ENCODE data around the gene NVL. TPM values are rescaled to one million over a fixed set of nuclear protein-coding genes. Genes with fewer than 3 reads are reported as not detected.

Gene NVL
- total RNA-seq, 1 experiment from 2014 or later: 28.6 TPM

- no peak for DNase-seq (ENCODE audit: low read depth)
These were observed 42.3 kb downstream of the NVL start for GRCh38 chr1:224287714-224288113.

GRCh38 chr1:224282140-224282539, 47.8 kb downstream of the NVL start:
- no peak for DNase-seq (ENCODE audit: low read depth)

GRCh38 chr1:224276771-224277487, 53.0 kb downstream of the NVL start:
- DNase-seq (ENCODE audit: low read depth): no peak

DNA sequence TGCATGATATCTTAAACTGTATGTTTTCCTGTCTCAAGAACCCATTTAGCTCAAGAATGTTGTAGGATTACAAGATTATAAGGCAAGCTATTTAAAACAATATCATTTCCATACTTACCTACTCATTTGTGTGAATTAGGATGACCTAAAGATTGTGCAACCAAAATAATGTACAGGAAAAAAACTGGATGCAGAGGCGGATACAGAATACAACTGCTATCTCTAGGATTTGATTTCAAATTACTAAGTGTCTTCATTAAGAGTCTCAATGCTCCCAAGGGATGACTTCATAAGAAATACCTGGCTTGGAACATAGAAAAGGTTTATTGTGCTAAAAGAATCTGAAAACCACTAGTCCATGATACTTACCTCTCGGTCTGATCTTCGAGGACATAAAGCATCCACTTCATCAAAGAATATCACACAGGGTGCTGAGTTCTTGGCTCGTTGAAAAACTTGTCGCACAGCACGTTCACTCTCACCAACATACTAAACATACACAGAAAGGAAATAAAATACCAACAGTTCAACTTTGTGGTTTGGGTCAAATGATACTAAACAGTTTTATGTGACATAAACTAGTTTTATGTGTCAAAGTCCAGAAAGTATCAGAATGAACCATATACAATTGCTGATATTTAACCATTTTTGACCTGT, 54.9 kb downstream of the NVL start:
- no peak for DNase-seq (ENCODE audit: low read depth)

- DNase-seq (ENCODE audit: low read depth): peak; percentile 61
These were observed 56.3 kb downstream of the NVL start for GRCh38 chr1:224273641-224274040.

GRCh38 chr1:224271106-224271505, 58.9 kb downstream of the NVL start:
- DNase-seq (ENCODE audit: low read depth): no peak

GRCh38 chr1:224267925-224268324, 62.0 kb downstream of the NVL start:
- no peak for DNase-seq (ENCODE audit: low read depth)

GRCh38 chr1:224266915-224267856, 62.8 kb downstream of the NVL start:
- DNase-seq (ENCODE audit: low read depth): no peak

GRCh38 chr1:224266105-224266914, 63.7 kb downstream of the NVL start:
- no peak for DNase-seq (ENCODE audit: low read depth)

DNA sequence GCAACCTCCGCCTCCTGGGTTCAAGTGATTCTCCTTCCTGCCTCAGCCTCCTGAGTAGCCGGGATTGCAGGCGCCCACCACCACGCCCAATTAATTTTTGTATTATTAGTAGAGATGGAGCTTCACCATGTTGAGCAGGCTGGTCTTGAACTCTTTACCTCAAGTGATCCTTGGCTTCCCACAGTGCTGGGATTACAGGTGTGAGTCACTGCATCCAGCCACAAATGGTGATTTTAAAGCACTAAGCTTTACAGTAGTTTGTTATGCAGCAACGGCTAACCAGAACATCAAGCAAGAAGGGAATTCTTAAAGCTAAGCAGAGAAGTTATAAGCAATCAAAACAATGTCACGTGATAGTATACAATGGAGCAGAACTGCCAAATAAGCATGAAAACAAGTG, 65.7 kb downstream of the NVL start:
- DNase-seq (ENCODE audit: low read depth): peak; percentile 31

- peak; percentile 86 for DNase-seq (ENCODE audit: low read depth)
These were observed 67.5 kb downstream of the NVL start for GRCh38 chr1:224262373-224263054.

DNA sequence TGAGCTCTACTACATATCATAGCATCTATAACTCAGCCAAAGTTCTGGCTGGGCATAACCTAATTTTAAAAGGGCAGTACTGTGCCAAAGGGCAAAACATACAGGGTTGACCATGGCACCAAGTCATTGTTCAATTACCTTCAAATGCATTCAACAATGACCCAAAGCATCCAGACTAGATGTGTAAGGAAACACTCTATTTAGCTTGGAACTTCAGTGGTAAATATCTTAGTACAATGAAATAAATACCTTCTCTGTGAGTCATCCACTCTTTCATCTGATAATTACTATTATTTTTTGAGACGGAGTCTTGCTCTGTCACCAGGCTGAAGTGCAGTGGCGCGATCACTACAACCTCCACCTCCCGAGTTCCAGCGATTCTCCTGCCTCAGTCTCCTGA, 70.0 kb downstream of the NVL start:
- no peak for DNase-seq (ENCODE audit: low read depth)

- no peak for DNase-seq (ENCODE audit: low read depth)
These were observed 71.6 kb downstream of the NVL start for GRCh38 chr1:224258351-224258750.

DNA sequence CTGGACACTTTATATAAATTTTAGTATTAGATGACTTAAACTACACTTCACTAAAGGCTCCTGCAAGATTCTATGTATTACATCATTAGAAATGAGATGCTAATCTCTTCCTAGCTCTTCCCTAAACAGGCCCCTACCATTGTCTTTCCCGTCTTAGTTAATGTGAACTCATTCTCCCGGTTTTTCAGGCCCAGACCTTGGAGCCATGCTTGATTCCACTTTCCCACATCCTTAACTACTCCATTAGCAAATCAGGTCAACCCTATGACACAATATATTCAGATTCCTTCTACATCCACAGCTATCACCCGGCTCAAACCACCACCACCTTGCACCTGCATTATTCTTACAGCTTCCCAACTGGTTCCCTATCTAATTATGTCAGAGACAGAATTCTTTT, 73.3 kb downstream of the NVL start:
- no peak for DNase-seq (ENCODE audit: low read depth)

GRCh38 chr1:224253721-224254120, 76.3 kb downstream of the NVL start:
- DNase-seq (ENCODE audit: low read depth): no peak

- DNase-seq (ENCODE audit: low read depth): no peak
These were observed 77.5 kb downstream of the NVL start for GRCh38 chr1:224252479-224252878.

- DNase-seq (ENCODE audit: low read depth): no peak
These were observed 78.2 kb downstream of the NVL start for GRCh38 chr1:224251741-224252146.

DNA sequence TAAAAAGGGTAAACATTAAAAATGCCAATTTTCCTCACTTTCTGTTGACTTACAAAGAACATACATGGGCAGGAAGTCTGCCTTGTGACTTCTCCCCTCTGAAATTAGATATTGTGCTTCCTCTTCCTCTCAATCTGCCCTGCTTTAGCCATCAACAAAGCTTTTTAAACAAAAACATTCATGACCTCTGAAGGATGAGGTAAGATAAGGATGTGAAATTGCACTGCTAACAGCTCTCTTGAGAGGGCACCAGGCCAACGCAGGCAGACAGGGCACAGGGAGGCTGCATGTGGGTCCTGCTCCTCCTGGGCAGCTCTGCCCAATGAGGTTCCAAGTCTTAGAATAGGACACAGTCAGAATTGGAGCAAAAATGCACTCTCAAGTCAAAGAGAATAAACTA, 84.8 kb downstream of the NVL start:
- DNase-seq (ENCODE audit: low read depth): peak; percentile 39

GRCh38 chr1:224238756-224239155, 91.2 kb downstream of the NVL start:
- DNase-seq (ENCODE audit: low read depth): no peak

DNA sequence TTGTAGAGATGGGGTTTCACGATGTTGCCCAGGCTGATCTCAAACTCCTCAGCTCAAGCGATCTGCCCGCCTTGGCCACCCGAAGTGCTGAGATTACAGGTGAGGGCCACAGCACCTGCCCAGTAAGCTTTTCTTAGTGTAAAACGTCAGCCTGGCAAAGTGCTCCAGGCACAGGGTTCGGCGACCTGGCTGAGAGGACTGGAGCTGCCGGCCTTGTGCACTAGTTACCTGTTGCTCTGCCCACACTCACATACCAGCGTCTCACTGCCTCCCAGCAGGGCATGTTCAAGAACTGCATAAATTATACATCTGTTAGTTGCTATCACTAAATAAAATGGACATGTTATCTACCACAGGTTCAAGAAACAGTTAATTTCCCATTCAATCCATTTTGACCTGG, 91.8 kb downstream of the NVL start:
- no peak for DNase-seq (ENCODE audit: low read depth)

Data from LHCN-M2 (cell line).